Peyer's patch (tissue), 4 donors: Measurements from ENCODE around the gene VANGL1. TPM values are rescaled to one million over a fixed set of nuclear protein-coding genes. Genes with fewer than 3 reads are reported as not detected.
"Not testable (repeated sequence)": the region's sequence is repeated elsewhere in the genome, so short reads cannot be mapped to it uniquely, and the experiment has no call there.

Experiments used
- DNase-seq, 3 donors: peaks; one replicate each; pipeline ENCODE4 v3.0.0-alpha.2; 2017 to 2019
- H3K27ac ChIP-seq, 4 donors: fragments of 200-600 bp; sonication (generic); one replicate each; pipeline ENCODE4 v1.5.1; 2016 to 2019
- H3K27me3 ChIP-seq, 2 donors: fragments of 200-600 bp; sonication (generic); one replicate each; pipeline ENCODE4 v1.5.1; 2019
- H3K36me3 ChIP-seq, 3 donors: fragments of 200-600 bp; sonication (generic); one replicate each; pipeline ENCODE4 v1.5.1; 2016 to 2019
- H3K4me1 ChIP-seq, 4 donors: fragments of 200-600 bp; sonication (generic); one replicate each; pipeline ENCODE4 v1.5.1; 2016 to 2019
- H3K4me3 ChIP-seq, 4 donors: fragments of 200-600 bp; sonication (generic); 1 replicate in 3 of 4; 2 replicates in 1 of 4; pipeline ENCODE4 v1.5.1; 2016 to 2019; ENCODE audit warnings: mild to moderate bottlenecking in 1 of 4
- H3K9me3 ChIP-seq, 4 donors: fragments of 200-600 bp; sonication (generic); one replicate each; pipeline ENCODE4 v1.5.1; 2016 to 2019; ENCODE audit warnings: mild to moderate bottlenecking in 1 of 4
- POLR2A ChIP-seq, 2 donors: fragments of 450-650 bp; IDR thresholded peaks; one replicate each; pipeline ENCODE4 v1.5.1; 2017; ENCODE audit warnings: antibody characterized with exemption in 2 of 2, mild to moderate bottlenecking in 2 of 2, moderate library complexity in 2 of 2
- total RNA-seq, 4 donors: library from RNA; depleted of rRNA; stranded (reverse); fragments of >200 nt; gene quantifications; one replicate each; pipeline ENCODE4 v1.1.0, GENCODE V29; 2016
- TF ChIP-seq, protein P1 (sequence below), 6 experiments: fragments of 450-650 bp in 4 of 6; fragments of 200-600 bp in 2 of 6; sonication (generic) in 1 of 6; IDR thresholded peaks; one replicate each; pipeline ENCODE4 v1.5.1; 2017 to 2019; ENCODE audit warnings: antibody characterized with exemption in 6 of 6, mild to moderate bottlenecking in 3 of 6, moderate library complexity in 1 of 6

Gene VANGL1
- total RNA-seq, 4 donors from 2014 or later, result 6.2 to 10.7 (median 7.3) TPM

DNA sequence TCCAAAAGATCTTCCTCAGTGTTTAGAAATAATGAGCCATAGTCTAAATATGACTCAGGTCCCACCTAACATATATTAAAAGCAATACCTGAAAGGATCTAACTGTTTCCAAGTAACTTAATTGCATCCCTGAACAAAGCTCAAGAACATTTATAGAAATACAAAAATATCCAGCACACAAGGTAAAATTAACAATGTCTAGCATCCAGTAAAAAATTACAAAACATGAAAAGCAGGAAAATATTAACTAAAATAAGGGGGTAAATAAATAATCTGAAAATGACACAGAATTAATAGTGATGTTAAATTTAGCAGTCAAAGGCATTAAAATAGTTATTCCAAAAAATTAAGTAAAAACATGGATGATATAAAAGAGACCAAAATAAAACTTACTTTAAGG lies 21.3 kb upstream of the VANGL1 start:
- Histone ChIP-seq H3K4me1 (no peaks in the 10 kb centered on the region), H3K9me3 (no peaks in the 10 kb centered on the region), H3K36me3 (no peaks in the 10 kb centered on the region), H3K27ac (no peak overlapping the region), H3K27me3 (no peaks in the 10 kb centered on the region), H3K4me3 (no peak overlapping the region)
- TF ChIP-seq POLR2A (IDR thresholded peaks at IDR 0.05), result no peak
- TF ChIP-seq, protein P1, sequence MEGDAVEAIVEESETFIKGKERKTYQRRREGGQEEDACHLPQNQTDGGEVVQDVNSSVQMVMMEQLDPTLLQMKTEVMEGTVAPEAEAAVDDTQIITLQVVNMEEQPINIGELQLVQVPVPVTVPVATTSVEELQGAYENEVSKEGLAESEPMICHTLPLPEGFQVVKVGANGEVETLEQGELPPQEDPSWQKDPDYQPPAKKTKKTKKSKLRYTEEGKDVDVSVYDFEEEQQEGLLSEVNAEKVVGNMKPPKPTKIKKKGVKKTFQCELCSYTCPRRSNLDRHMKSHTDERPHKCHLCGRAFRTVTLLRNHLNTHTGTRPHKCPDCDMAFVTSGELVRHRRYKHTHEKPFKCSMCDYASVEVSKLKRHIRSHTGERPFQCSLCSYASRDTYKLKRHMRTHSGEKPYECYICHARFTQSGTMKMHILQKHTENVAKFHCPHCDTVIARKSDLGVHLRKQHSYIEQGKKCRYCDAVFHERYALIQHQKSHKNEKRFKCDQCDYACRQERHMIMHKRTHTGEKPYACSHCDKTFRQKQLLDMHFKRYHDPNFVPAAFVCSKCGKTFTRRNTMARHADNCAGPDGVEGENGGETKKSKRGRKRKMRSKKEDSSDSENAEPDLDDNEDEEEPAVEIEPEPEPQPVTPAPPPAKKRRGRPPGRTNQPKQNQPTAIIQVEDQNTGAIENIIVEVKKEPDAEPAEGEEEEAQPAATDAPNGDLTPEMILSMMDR (IDR thresholded peaks at IDR 0.05), result no peak
- no peak for DNase-seq

DNA sequence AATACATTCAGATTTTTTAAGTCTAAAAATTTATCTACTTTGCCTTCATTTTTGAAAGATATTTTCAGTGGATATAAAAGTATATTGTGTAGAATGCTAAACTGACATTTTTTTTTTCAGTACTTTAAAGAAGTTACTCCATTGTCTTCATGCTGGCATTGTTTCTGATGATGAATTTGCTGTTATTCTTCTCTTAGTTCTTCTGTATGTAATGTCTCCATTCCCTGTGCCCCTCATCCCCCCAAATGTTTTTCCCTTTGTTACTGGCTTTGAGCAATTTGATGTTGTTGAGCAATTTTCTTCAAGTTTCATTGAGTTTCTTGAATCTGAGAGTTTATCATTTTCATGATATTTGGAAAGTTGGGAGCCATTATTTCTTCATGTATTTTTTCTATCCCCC lies 20.8 kb upstream of the VANGL1 start:
- no peak for DNase-seq
- no peaks in the 10 kb centered on the region for H3K9me3 ChIP-seq
- no peaks in the 10 kb centered on the region for H3K4me1 ChIP-seq
- no peak overlapping the region for H3K4me3 ChIP-seq
- no peak overlapping the region for H3K27ac ChIP-seq
- TF ChIP-seq, protein P1 (IDR thresholded peaks at IDR 0.05), result no peak
- no peak for TF ChIP-seq POLR2A (IDR thresholded peaks at IDR 0.05)
- no peaks in the 10 kb centered on the region for H3K27me3 ChIP-seq
- H3K36me3 ChIP-seq, result no peaks in the 10 kb centered on the region

DNA sequence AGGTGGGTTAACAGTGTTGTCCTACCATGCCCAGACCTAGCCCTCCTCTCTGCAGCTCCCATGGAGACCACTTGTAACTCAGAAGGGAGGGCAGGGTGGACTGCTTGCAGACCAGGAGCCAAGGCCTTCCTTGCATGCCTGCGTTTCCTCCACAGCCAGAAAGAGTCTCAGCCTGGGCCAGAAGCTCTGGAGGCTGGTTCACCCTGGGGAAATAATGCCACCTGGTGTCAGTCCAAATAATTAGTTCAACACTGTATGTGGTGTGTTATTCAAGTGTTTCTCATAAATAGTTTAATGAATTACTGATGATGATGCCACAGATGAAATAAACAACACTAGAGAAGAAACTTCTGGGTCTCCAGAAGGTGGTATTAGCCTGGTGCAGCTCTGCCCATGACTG lies 16.9 kb upstream of the VANGL1 start:
- Histone ChIP-seq H3K27ac (no peak overlapping the region), H3K9me3 (no peaks in the 10 kb centered on the region), H3K4me3 (no peak overlapping the region), H3K36me3 (no peaks in the 10 kb centered on the region), H3K27me3 (no peaks in the 10 kb centered on the region), H3K4me1 (no peaks in the 10 kb centered on the region)
- TF ChIP-seq, protein P1 (IDR thresholded peaks at IDR 0.05), result no peak
- no peak for TF ChIP-seq POLR2A (IDR thresholded peaks at IDR 0.05)
- DNase-seq, result no peak

DNA sequence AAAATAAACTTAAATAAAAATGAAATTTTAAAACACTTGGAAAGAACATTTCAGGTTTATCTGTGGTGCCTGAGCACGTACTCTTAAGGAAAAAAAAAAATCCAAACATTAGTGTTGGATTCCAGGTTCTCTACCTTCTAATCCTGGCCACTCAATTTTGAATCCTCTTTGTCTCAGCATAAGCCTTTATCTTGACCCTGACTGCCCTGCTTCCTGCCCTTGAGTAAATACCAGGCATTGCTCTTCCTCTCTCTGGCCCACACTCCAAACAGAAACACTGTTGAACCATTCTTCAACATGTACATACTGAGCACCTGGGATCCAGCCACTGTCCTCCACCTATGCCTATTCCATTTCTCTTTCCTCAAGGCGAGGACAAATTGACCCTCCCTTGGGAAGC lies 11.4 kb upstream of the VANGL1 start:
- no peaks in the 10 kb centered on the region for H3K27me3 ChIP-seq
- H3K36me3 ChIP-seq, result no peaks in the 10 kb centered on the region
- H3K4me3 ChIP-seq, result no peak overlapping the region
- TF ChIP-seq, protein P1 (IDR thresholded peaks at IDR 0.05), result no peak
- TF ChIP-seq POLR2A (IDR thresholded peaks at IDR 0.05), result no peak
- H3K27ac ChIP-seq, result no peak overlapping the region
- no peaks in the 10 kb centered on the region for H3K4me1 ChIP-seq
- no peak for DNase-seq
- H3K9me3 ChIP-seq, result no peaks in the 10 kb centered on the region

DNA sequence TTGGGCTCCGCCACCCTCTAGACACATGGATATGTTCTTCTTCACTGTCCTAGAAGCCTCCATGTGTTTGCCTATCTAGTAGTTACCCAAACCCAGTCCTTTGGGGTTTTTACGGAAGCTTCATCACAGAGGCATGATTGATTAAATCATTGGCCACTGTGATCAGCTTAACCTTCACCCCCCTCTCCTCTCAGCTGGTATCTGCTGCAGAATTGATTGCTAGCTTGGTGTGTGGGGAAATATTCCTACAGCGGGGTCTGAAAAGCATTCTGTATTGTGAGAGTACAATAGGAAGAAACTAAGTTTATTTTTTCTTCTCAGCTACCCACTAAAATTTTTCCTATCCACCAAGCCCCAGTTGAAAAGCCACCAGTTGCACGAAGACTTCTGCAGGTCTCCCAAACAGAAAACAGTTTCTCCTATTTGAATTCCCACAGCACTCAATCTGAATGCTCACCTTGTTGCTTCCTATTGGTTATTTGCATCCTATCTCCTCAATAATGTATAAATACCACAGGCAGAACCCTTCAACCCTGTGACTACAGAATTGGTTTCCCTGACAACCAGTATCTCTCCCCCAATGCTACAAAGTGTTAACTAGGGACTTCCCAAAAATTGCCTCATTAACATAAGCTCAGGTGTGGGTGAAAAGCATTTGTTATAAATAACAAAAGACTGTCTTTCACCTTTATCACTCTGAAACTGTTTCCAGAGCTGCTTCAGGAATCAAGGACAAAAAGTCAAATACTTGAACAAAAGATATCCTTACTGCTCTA lies 9.3 kb upstream of the VANGL1 start:
- Histone ChIP-seq H3K27me3 (no peaks in the 10 kb centered on the region), H3K4me1 (no peaks in the 10 kb centered on the region), H3K36me3 (no peaks in the 10 kb centered on the region), H3K9me3 (peaks cover 0 to 3% (median 0%) of the 10 kb centered on the region in 4 donors), H3K27ac (no peak overlapping the region), H3K4me3 (no peak overlapping the region)
- no peak for DNase-seq
- TF ChIP-seq, protein P1 (IDR thresholded peaks at IDR 0.05), result no peak
- no peak for TF ChIP-seq POLR2A (IDR thresholded peaks at IDR 0.05)

DNA sequence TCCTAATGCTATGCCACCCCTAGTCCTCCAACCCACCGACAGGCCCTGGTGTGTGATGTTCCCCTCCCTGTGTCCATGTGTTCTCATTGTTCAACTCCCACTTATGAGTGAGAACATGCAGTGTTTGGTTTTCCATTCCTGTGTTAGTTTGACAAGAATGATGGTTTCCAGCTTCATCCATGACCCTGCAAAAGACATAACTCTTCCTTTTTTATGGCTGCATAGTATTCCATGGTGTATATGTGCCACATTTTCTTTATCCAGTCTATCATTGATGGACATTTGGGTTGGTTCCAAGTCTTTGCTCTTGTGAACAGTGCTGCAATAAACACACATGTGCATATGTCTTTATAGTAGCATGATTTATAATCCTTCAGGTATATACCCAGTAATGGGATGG lies 8.2 kb upstream of the VANGL1 start:
- not testable (repeated sequence) for DNase-seq, H3K27me3 ChIP-seq, H3K4me3 ChIP-seq, H3K4me1 ChIP-seq, H3K9me3 ChIP-seq, H3K36me3 ChIP-seq, H3K27ac ChIP-seq

DNA sequence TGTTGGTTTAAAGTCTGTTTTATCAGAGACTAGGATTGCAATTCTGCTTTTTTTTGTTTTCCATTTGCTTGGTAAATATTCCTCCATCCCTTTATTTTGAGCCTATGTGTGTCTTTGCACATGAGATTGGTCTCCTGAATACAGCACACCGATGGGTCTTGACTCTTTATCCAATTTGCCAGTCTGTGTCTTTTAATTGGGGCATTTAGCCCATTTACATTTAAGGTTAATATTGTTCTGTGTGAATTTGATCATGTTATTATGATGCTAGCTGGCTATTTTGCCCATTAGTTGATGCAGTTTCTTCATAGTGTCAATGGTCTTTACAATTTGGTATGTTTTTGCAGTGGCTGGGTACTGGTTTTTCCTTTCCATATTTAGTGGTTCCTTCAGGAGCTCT lies 4.5 kb upstream of the VANGL1 start:
- DNase-seq, H3K27ac ChIP-seq, H3K27me3 ChIP-seq, H3K4me3 ChIP-seq, H3K36me3 ChIP-seq, H3K4me1 ChIP-seq, H3K9me3 ChIP-seq: not testable (repeated sequence)
